Hepatocyte (in vitro differentiated cells): ENCODE measurements around the gene CXCL12. TPM values are rescaled to one million over a fixed set of nuclear protein-coding genes. Genes with fewer than 3 reads are reported as not detected.

Experiments used
- DNase-seq: peaks from one replicate; pipeline ENCODE4 v3.0.0-alpha.2; 2016; ENCODE audit warnings: low spot score
- H2AFZ ChIP-seq: fragments of 200-600 bp; sonication (generic); 2 replicates; pipeline ENCODE4 v1.6.0; 2016; ENCODE audit warnings: antibody characterized with exemption, mild to moderate bottlenecking
- H3K27ac ChIP-seq: fragments of 200-600 bp; sonication (generic); 2 replicates; pipeline ENCODE4 v1.5.1; 2016; ENCODE audit warnings: mild to moderate bottlenecking
- H3K27me3 ChIP-seq: fragments of 200-600 bp; sonication (generic); 2 replicates; pipeline ENCODE4 v1.6.1; 2016
- H3K36me3 ChIP-seq: fragments of 200-600 bp; sonication (generic); replicated peaks from 2 replicates; pipeline ENCODE4 v1.5.1; 2016; ENCODE audit warnings: low read depth; ENCODE audit not compliant: insufficient read depth
- H3K4me1 ChIP-seq: fragments of 200-600 bp; sonication (generic); 2 replicates; pipeline ENCODE4 v1.5.1; 2016; ENCODE audit warnings: mild to moderate bottlenecking, moderate library complexity; ENCODE audit not compliant: insufficient read depth
- H3K4me2 ChIP-seq: fragments of 200-600 bp; sonication (generic); 2 replicates; pipeline ENCODE4 v1.6.0; 2016
- H3K4me3 ChIP-seq: fragments of 200-600 bp; sonication (generic); 2 replicates; pipeline ENCODE4 v1.5.1; 2016; ENCODE audit warnings: mild to moderate bottlenecking
- H3K79me2 ChIP-seq: fragments of 200-600 bp; sonication (generic); 2 replicates; pipeline ENCODE4 v1.6.0; 2017; ENCODE audit warnings: mild to moderate bottlenecking
- H3K9me2 ChIP-seq: fragments of 200-600 bp; sonication (generic); replicated peaks from 2 replicates; pipeline ENCODE4 v1.6.0; 2017; ENCODE audit warnings: mild to moderate bottlenecking; ENCODE audit not compliant: insufficient read depth
- H3K9me3 ChIP-seq: fragments of 200-600 bp; sonication (generic); 2 replicates; pipeline ENCODE4 v1.5.1; 2016; ENCODE audit warnings: low read depth, mild to moderate bottlenecking
- H4K20me1 ChIP-seq: fragments of 200-600 bp; sonication (generic); 2 replicates; pipeline ENCODE4 v1.6.0; 2016; ENCODE audit warnings: mild to moderate bottlenecking; ENCODE audit not compliant: insufficient read depth, poor library complexity, severe bottlenecking
- CTCF ChIP-seq: fragments of 200-600 bp; sonication (generic); IDR thresholded peaks from 2 replicates; pipeline ENCODE4 v1.5.1; 2016; ENCODE audit warnings: antibody characterized with exemption, mild to moderate bottlenecking; ENCODE audit not compliant: poor library complexity
- EZH2 ChIP-seq: fragments of 200-600 bp; sonication (generic); IDR thresholded peaks from 2 replicates; pipeline ENCODE4 v1.6.1; 2016; ENCODE audit warnings: antibody characterized with exemption, mild to moderate bottlenecking, borderline replicate concordance
- EZH2phosphoT487 ChIP-seq: fragments of 200-600 bp; sonication (generic); IDR thresholded peaks from one replicate; pipeline ENCODE4 v1.6.1; 2018; ENCODE audit warnings: antibody characterized with exemption, mild to moderate bottlenecking, low read depth, moderate library complexity; ENCODE audit not compliant: unreplicated experiment, severe bottlenecking
- WGBS: methylation state at CpG from one replicate; pipeline ENCODE4 v1.1.6; 2016; ENCODE audit warnings: low lambda C conversion rate; ENCODE audit errors: missing lambda C conversion rate; 5-methylcytosine and 5-hydroxymethylcytosine counted together
- polyA plus RNA-seq: library from polyadenylated mRNA; unstranded; fragments of >200 nt; fragmentation: Nextera tagmentation; extraction: Ambion mirVana; gene quantifications from 2 replicates; pipeline ENCODE4 v1.2.1, GENCODE V29; 2016
- total RNA-seq: library from RNA; depleted of rRNA; stranded (reverse); fragments of >200 nt; gene quantifications from 2 replicates; pipeline ENCODE4 v1.2.3, GENCODE V29; 2014

CXCL12 gene
- total and polyA plus RNA-seq, 2 experiments from 2014 or later: 13.2 to 41.8 TPM

GRCh38 chr10:44389150-44389549 is 4.3 kb upstream of the CXCL12 start:
- Histone ChIP-seq H3K9me3 (no peaks in the 10 kb centered on the region), H3K4me3 (no peak overlapping the region), H3K9me2 (no peaks in the 10 kb centered on the region), H2AFZ (no peak overlapping the region), H3K79me2 (peaks cover 5% of the 10 kb centered on the region), H3K4me2 (no peak overlapping the region), H4K20me1 (no peaks in the 10 kb centered on the region), H3K4me1 (peaks cover 19% of the 10 kb centered on the region), H3K27ac (no peak overlapping the region), H3K36me3 (no peaks in the 10 kb centered on the region), H3K27me3 (peaks cover 18% of the 10 kb centered on the region)
- DNase-seq: no peak
- TF ChIP-seq EZH2 (no peak), EZH2phosphoT487 (no peak), CTCF (no peak)
- WGBS: 88% methylated on average over 4 of the region's 4 CpGs

GRCh38 chr10:44388641-44389040 is 3.7 kb upstream of the CXCL12 start:
- 99% methylated on average over 6 of the region's 6 CpGs for WGBS
- H3K9me3 ChIP-seq: no peaks in the 10 kb centered on the region
- DNase-seq: no peak
- H3K9me2 ChIP-seq: no peaks in the 10 kb centered on the region
- peaks cover 22% of the 10 kb centered on the region for H3K27me3 ChIP-seq
- no peak overlapping the region for H3K4me3 ChIP-seq
- H3K27ac ChIP-seq: no peak overlapping the region
- H3K36me3 ChIP-seq: no peaks in the 10 kb centered on the region
- TF ChIP-seq EZH2 (no peak), EZH2phosphoT487 (no peak), CTCF (no peak)
- no peak overlapping the region for H3K4me2 ChIP-seq
- H2AFZ ChIP-seq: no peak overlapping the region
- H3K4me1 ChIP-seq: peaks cover 18% of the 10 kb centered on the region
- peaks cover 7% of the 10 kb centered on the region for H3K79me2 ChIP-seq
- no peaks in the 10 kb centered on the region for H4K20me1 ChIP-seq

GRCh38 chr10:44387853-44388251 is 3.0 kb upstream of the CXCL12 start:
- no peak overlapping the region for H3K4me3 ChIP-seq
- no peaks in the 10 kb centered on the region for H3K9me2 ChIP-seq
- no peaks in the 10 kb centered on the region for H3K36me3 ChIP-seq
- no peaks in the 10 kb centered on the region for H4K20me1 ChIP-seq
- H3K4me2 ChIP-seq: no peak overlapping the region
- H3K27ac ChIP-seq: no peak overlapping the region
- no peak for DNase-seq
- WGBS: 92% methylated on average over 7 of the region's 7 CpGs
- H3K9me3 ChIP-seq: no peaks in the 10 kb centered on the region
- peaks cover 15% of the 10 kb centered on the region for H3K79me2 ChIP-seq
- no peak for TF ChIP-seq CTCF
- TF ChIP-seq EZH2: no peak
- no peak for TF ChIP-seq EZH2phosphoT487
- no peak overlapping the region for H2AFZ ChIP-seq
- H3K27me3 ChIP-seq: peaks cover 30% of the 10 kb centered on the region
- H3K4me1 ChIP-seq: peaks cover 16% of the 10 kb centered on the region
